Panc1 (cell line): Measurements from ENCODE around the gene TRAPPC6A.

Experiments used
- POLR2AphosphoS5 ChIP-seq: IDR thresholded peaks from 2 replicates; pipeline ENCODE4 v1.6.1; 2012; ENCODE audit warnings: mild to moderate bottlenecking, low read depth, low read length, moderate library complexity
- SIN3A ChIP-seq: IDR thresholded peaks from 2 replicates; pipeline ENCODE4 v1.6.1; 2012; ENCODE audit warnings: low read depth, mild to moderate bottlenecking, low read length, moderate library complexity, borderline replicate concordance; ENCODE audit not compliant: insufficient read depth
- TF ChIP-seq, protein P1 (sequence below): fragments of 450-650 bp; IDR thresholded peaks from 2 replicates; pipeline ENCODE4 v1.5.1; 2017; ENCODE audit warnings: mild to moderate bottlenecking

DNA sequence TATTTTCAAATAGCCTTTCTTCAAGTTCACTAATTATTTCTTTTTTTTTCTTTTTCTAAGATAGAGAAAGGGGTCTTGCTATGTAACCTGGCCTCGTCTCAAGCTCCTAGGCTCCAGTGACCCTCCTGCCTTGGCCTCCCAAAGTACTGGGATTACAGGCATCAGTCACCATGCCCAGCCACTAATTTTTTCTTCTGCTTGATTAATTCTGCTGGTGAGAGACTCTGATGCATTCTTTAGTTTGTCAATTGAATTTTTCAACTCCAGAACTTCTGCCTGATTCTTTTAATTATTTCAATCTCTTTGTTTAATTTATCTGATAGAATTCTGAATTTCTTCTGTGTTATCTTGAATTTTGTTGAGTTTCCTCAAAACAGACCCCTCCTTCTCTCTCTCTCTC, 11.9 kb upstream of the TRAPPC6A start:
- TF ChIP-seq, protein P1, sequence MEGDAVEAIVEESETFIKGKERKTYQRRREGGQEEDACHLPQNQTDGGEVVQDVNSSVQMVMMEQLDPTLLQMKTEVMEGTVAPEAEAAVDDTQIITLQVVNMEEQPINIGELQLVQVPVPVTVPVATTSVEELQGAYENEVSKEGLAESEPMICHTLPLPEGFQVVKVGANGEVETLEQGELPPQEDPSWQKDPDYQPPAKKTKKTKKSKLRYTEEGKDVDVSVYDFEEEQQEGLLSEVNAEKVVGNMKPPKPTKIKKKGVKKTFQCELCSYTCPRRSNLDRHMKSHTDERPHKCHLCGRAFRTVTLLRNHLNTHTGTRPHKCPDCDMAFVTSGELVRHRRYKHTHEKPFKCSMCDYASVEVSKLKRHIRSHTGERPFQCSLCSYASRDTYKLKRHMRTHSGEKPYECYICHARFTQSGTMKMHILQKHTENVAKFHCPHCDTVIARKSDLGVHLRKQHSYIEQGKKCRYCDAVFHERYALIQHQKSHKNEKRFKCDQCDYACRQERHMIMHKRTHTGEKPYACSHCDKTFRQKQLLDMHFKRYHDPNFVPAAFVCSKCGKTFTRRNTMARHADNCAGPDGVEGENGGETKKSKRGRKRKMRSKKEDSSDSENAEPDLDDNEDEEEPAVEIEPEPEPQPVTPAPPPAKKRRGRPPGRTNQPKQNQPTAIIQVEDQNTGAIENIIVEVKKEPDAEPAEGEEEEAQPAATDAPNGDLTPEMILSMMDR: no peak
- TF ChIP-seq POLR2AphosphoS5 (no peak), SIN3A (no peak)
